Loucy (cell line): Measurements from ENCODE around the gene ZC3H10.

ENCODE experiments used
- EZH2phosphoT487 ChIP-seq: fragments of 200-600 bp; IDR thresholded peaks from 2 replicates; pipeline ENCODE4 v1.6.1; 2018; ENCODE audit warnings: antibody characterized with exemption, mild to moderate bottlenecking, moderate library complexity, borderline replicate concordance
- TF ChIP-seq, protein P1 (sequence below): fragments of 200-600 bp; sonication (generic); conservative IDR thresholded peaks from 2 replicates; pipeline ENCODE4 v1.5.1; 2014; ENCODE audit warnings: mild to moderate bottlenecking, antibody characterized with exemption, low read length

DNA sequence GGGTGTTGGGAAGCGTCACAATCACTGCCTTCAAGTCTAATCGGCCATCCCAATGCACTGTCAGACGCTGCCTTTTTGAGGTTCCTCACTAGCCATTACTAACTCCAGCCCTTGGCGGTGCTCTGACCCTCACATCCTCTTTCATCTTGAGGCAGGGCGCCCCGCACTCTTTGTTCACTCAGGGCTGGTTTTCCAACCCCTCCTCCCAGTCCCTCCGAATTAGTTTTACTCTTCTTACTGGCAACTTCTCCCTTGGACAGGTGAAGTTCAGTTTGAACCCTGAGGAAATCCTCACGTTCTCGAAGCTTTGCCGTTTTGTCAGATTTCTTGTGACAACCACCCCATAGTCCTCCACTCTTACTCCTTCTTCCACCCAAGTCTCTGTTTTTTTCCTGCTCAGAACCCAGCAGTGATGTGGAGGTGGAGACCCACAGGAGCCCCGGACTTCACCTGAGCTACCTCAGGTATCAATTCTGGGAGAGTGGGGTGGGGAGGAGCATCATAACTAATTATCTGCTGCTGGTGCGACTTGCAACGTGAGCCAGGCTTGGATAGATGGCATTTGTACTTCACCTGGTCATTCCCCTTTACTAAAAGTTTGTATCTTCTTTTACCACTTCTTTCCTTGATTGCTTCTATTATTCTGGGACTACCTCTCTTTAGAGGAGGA, 757 bp downstream of the ZC3H10 start:
- TF ChIP-seq EZH2phosphoT487 = no peak
- TF ChIP-seq, protein P1, sequence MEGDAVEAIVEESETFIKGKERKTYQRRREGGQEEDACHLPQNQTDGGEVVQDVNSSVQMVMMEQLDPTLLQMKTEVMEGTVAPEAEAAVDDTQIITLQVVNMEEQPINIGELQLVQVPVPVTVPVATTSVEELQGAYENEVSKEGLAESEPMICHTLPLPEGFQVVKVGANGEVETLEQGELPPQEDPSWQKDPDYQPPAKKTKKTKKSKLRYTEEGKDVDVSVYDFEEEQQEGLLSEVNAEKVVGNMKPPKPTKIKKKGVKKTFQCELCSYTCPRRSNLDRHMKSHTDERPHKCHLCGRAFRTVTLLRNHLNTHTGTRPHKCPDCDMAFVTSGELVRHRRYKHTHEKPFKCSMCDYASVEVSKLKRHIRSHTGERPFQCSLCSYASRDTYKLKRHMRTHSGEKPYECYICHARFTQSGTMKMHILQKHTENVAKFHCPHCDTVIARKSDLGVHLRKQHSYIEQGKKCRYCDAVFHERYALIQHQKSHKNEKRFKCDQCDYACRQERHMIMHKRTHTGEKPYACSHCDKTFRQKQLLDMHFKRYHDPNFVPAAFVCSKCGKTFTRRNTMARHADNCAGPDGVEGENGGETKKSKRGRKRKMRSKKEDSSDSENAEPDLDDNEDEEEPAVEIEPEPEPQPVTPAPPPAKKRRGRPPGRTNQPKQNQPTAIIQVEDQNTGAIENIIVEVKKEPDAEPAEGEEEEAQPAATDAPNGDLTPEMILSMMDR = no peak
